ENCODE measurements around the gene ABHD6.
"Not testable (repeated sequence)": the region's sequence is repeated elsewhere in the genome, so short reads cannot be mapped to it uniquely, and the experiment has no call there.

ABHD6 gene

DNA sequence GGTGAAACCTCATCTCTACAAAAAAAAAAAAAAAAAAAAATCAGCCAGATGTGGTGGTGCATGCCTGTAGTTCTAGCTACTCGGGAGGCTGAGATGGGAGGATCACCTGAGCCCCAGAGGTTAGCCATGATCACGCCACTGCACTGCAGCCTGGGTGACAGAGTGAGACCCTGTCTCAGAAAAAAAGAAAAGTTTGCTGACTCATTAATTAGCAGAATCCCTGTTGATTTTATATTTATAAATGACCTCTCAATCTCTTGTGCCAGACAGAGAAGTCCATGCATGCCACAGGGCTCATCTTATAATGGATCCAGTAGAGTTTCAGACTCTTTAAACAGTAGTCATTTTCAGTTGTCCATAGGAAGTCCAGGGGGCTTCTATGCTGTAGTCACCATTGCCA lies 32.9 kb downstream of the ABHD6 start:
- in situ Hi-C loops (cut with MboI; ENCODE audit: low pct_unique_long_range_greater_than_20kb, low sequenced_read_pairs, unreplicated experiment), result no loop called here
- TF ChIP-seq, protein P1, sequence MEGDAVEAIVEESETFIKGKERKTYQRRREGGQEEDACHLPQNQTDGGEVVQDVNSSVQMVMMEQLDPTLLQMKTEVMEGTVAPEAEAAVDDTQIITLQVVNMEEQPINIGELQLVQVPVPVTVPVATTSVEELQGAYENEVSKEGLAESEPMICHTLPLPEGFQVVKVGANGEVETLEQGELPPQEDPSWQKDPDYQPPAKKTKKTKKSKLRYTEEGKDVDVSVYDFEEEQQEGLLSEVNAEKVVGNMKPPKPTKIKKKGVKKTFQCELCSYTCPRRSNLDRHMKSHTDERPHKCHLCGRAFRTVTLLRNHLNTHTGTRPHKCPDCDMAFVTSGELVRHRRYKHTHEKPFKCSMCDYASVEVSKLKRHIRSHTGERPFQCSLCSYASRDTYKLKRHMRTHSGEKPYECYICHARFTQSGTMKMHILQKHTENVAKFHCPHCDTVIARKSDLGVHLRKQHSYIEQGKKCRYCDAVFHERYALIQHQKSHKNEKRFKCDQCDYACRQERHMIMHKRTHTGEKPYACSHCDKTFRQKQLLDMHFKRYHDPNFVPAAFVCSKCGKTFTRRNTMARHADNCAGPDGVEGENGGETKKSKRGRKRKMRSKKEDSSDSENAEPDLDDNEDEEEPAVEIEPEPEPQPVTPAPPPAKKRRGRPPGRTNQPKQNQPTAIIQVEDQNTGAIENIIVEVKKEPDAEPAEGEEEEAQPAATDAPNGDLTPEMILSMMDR (IDR thresholded peaks at IDR 0.05; ENCODE audit: extremely low read depth, insufficient read depth, missing control alignments), result no peak
- no peak for DNase-seq (ENCODE audit: low spot score)

DNA sequence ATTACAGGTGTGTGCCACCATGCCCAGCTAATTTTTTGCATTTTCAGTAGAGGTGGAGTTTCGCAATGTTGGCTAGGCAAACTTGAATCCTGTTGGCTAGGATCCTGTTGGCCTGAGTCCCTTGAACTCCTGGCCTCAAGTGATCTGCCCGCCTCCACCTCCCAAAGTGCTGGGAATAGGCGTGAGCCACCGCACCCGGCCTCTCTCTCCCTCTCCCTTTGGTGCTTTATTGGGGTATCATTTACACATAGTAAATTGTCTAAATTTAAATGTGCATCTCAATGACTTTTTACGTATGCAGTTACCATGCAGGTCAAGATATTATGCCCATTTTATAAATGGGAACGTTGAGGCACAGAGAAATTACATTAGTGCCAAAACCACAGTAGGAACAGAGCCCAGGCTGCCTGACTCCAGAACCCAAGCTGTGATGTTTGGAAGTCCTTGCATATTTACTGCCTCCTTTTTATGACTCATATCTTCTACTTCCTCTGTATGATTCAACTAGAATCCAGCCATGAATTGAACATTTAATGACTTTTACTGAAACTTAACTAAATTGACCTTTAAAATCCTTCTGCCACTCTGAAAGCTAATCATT lies 34.4 kb downstream of the ABHD6 start:
- TF ChIP-seq, protein P1 (IDR thresholded peaks at IDR 0.05; ENCODE audit: extremely low read depth, insufficient read depth, missing control alignments), result no peak
- in situ Hi-C loops (cut with MboI; ENCODE audit: low pct_unique_long_range_greater_than_20kb, low sequenced_read_pairs, unreplicated experiment), result no loop called here
- DNase-seq (ENCODE audit: low spot score), result no peak

DNA sequence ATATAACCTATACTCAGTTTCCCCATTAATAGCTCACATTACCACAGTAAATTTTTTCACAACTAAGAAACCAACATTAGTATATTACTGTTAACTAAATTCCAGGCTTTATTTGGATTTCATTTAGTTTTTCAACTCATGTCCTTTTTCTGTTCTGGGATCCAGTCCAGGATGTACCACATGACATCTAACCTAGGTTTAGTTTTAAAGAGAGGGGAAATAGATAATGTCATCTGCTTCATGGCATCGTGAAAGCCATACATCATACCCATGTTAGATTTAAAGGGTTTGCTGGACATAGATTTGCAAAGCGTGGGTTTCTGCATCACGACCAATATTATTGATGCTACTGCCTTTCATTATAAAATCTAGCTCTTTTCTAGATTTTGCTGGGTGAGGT lies 35.3 kb downstream of the ABHD6 start:
- TF ChIP-seq, protein P1 (IDR thresholded peaks at IDR 0.05; ENCODE audit: extremely low read depth, insufficient read depth, missing control alignments), result no peak
- in situ Hi-C loops (cut with MboI; ENCODE audit: low pct_unique_long_range_greater_than_20kb, low sequenced_read_pairs, unreplicated experiment), result no loop called here
- DNase-seq (ENCODE audit: low spot score), result no peak

DNA sequence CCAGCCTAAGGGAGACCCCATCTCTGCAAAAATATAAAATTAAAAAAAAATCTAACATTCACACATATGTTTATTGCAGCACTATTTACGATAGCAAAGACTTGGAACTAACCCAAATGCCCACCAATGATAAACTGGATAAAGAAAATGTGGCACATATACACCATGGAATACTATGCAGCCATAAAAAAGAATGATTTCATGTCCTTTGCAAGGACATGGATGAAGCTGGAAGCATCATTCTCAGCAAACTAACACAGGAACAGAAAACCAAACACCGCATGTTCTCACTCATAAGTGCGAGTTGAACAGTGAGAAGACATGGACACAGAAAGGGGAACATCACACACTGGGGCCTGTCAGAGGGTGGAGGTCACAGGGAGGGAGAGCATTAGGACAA lies 35.8 kb downstream of the ABHD6 start:
- DNase-seq (ENCODE audit: low spot score); in situ Hi-C loops (cut with MboI; ENCODE audit: low pct_unique_long_range_greater_than_20kb, low sequenced_read_pairs, unreplicated experiment): not testable (repeated sequence)

DNA sequence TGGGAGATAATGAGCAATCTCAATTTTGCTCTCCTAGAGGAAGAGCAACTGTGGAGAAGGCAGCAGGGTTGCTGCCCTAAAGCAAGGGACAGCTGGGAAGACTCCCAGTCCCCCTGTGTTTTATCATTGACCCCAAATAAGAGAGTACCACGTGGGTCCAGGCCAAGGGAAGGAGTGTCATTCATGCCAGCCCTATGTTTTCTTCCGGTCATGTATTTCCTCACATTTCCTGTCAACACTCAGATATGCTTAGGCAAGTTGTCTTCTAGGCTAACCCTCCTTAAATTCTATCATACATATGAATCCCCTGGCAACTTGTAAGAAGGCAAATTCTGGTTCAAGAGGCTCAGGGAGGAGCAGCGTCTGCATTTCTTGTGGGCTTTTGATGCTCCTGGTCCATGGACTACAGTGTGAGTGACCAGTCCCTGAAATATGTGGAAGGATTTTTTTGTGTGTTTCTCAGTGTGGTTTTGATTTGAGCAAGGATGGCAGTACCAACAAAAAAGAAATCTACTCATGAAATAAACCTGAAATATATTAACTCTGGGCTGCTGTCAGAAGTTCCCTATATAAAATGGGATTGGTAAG lies 36.5 kb downstream of the ABHD6 start:
- TF ChIP-seq, protein P1 (IDR thresholded peaks at IDR 0.05; ENCODE audit: extremely low read depth, insufficient read depth, missing control alignments), result no peak
- in situ Hi-C loops (cut with MboI; ENCODE audit: low pct_unique_long_range_greater_than_20kb, low sequenced_read_pairs, unreplicated experiment), result no loop called here
- DNase-seq (ENCODE audit: low spot score), result no peak

DNA sequence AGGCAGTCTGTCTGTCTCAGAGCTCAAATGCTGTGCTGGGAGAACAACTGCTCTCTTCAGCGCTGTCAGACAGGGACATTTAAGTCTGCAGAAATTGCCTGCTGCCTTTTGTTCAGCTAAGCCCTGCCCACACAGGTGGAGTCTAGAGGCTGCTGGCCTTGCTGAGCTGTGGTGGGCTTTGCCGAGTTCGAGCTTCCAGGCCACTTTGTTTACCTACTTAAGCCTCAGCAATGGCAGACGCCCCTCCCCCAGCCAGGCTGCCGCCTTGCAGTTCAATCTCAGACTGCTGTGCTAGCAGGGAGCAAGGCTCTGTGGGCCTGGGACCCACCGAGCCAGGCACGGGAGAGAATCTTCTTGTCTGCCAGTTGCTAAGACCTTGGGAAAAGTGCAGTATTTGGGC lies 43.5 kb downstream of the ABHD6 start:
- TF ChIP-seq, protein P1 (IDR thresholded peaks at IDR 0.05; ENCODE audit: extremely low read depth, insufficient read depth, missing control alignments), result no peak
- DNase-seq (ENCODE audit: low spot score), result no peak
- in situ Hi-C loops (cut with MboI; ENCODE audit: low pct_unique_long_range_greater_than_20kb, low sequenced_read_pairs, unreplicated experiment), result no loop called here

DNA sequence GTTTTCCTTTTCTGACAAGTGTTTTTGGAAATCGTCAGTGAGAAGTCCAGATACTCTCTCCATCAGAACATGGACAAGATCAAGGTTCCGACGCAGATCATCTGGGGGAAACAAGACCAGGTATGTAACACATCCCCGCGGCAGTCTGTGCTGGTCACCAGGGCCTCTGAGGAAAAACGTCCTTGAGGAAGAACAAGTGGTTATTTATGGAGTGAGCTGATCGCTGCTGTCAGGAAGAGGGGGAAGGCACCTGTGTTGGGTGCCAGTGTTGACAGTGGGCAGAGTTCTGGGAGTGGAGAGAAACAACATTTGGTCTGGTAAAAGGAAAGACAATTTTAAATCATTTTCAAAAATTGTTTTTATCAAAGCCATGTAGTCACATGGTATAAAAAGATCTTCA lies 47.7 kb downstream of the ABHD6 start:
- no peak for DNase-seq (ENCODE audit: low spot score)
- in situ Hi-C loops (cut with MboI; ENCODE audit: low pct_unique_long_range_greater_than_20kb, low sequenced_read_pairs, unreplicated experiment), result no loop called here
- TF ChIP-seq, protein P1 (IDR thresholded peaks at IDR 0.05; ENCODE audit: extremely low read depth, insufficient read depth, missing control alignments), result no peak

Data from GM13977 (cell line).